ENCODE measurements around the gene CDKL5. TPM values are rescaled to one million over a fixed set of nuclear protein-coding genes. Genes with fewer than 3 reads are reported as not detected.

Gene CDKL5
- 1 to 10 TPM; 2.0 to 3.1 TPM for total RNA-seq

GRCh38 chrX:18425199-18426003 lies at the start of gene CDKL5:
Gene CDKL5 (plus strand): TSS chrX:18425608. CDS start chrX:18507097, 81,489 bp downstream.

GRCh38 chrX:18672008-18672407 lies 246.6 kb downstream of the CDKL5 start, which contains the start of gene RS1:
Gene RS1 (minus strand): TSS chrX:18672108. CDS start chrX:18672068, 40 bp downstream.

Small RNAs within 50 kb of the gene (small RNA-seq; reads per million reads assigned to genes)
- 0 reads per million in 2 donors for gene RF00019

Other genes starting within 250 kb of the CDKL5 start
- gene BEND2, start 204.7 kb upstream of the CDKL5 start, total RNA-seq = not detected
- gene SCML2, start 70.9 kb upstream of the CDKL5 start, total RNA-seq = under 1 TPM; 0.69 to 1.00 TPM
- not detected for gene RS1, start 246.5 kb downstream of the CDKL5 start, total RNA-seq

Data from melanocyte of skin (primary cell).